ENCODE results near the gene IDS. TPM values are rescaled to one million over a fixed set of nuclear protein-coding genes. Genes with fewer than 3 reads are reported as not detected.
"Not testable (repeated sequence)": the region's sequence is repeated elsewhere in the genome, so short reads cannot be mapped to it uniquely, and the experiment has no call there.

IDS gene
- polyA plus RNA-seq, 1 donor: 27.2 TPM

DNA sequence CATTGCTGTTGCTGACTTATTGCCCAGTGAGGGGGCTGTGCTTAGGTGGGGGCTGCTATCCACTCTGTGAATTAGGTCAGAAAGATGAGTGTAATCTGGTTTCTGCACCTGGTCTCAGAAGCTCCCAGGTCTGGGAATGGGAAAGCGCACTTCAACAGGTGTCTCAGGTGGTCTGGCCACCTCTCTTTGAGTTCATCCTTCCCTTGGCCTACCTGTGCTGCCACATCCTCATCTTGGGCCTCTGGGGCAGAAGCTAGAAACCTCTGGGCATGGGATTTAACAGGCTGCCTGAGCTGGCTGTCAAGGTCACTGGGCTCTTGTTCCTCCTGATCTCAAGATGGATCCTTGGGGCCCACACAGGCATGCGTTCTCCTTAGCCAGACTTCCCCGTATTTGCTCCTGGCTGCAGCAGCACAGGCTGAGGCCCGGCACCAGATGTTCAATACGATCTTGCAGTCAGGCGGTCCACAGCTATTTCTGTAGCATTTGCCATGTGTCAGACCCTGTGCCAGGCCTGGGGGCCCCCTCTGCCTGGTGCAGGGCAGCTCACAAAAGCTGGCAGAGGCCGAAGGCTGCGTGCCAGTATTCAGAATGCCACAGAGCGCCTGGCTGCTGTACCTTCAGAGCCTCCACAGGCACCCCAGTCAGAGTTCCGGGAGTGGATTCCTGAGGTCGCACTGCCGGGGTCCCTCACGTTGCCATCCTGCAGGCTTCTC, 21.4 kb upstream of the IDS start:
- DNase-seq (ENCODE audit: low read depth): not testable (repeated sequence)

DNA sequence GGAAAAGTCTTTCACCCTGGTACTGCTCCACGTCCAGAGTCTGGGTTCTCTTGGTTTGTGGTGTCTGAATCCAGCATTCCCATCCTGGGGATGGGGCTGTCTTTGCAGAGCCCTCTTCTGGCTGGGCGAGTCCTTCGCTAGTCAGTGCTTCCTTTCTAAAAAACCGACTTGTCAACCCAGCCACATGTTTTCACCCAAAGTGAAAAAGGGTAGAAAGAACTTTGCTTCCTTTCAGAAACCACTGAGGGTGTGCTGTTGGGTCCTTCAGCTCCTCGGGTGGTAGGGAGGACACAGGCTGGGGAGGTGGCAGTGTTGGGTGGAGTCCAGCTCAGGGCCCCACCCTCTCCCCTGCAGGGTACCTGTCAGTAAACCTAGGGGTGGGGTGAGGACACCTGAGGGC, 20.8 kb upstream of the IDS start:
- DNase-seq (ENCODE audit: low read depth): not testable (repeated sequence)

GRCh38 chrX:149525389-149525788, 20.3 kb upstream of the IDS start:
- DNase-seq (ENCODE audit: low read depth): not testable (repeated sequence)

GRCh38 chrX:149522916-149523315, 17.8 kb upstream of the IDS start:
- no peak for DNase-seq (ENCODE audit: low read depth)

GRCh38 chrX:149521438-149521837, 16.3 kb upstream of the IDS start:
- DNase-seq (ENCODE audit: low read depth): no peak

DNA sequence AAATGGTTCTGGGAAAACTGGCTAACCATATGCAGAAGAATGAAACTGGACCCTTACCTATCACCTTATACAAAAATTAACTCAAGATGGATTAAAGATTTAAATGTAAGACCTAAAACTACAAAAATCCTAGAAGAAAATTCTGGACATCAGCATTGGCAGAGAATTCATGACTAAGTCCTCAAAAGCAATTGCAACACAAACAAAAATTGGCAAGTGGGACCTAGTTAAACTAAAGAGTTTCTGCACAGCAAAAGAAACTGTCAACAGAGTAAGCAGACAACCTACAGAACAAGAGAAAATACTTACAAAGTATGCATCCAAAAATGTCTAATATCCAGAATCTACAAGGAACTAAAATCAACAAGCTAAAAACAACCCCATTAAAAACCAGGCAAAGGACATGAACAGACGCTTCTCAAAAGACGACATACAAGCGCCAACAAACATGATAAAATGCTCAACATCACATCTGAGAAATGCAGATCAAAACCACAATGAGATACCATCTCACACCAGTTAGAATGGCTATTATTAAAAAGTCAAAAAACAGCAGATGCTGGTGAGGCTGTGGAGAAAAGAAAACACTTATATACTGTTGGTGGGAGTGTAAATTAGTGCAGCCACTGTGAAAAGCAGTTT, 15.7 kb upstream of the IDS start:
- not testable (repeated sequence) for DNase-seq (ENCODE audit: low read depth)

GRCh38 chrX:149518236-149518635, 13.1 kb upstream of the IDS start:
- DNase-seq (ENCODE audit: low read depth): no peak

DNA sequence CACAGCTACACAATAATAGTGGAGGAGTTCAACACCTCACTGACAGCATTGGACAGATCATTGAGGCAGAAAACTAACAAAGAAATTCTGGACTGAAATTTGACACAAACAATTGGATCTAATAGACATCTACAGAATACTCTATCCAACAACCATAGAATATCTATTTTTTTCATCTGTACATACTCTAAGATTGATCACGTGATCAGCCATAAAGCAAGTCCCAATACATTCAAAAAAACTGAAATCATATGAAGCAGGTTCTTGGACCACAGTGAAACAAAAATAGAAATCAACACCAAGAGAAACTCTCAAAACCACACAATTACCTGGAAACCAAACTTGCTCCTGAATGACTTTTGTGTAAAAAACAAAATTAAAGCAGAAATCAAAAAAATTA, 12.2 kb upstream of the IDS start:
- no peak for DNase-seq (ENCODE audit: low read depth)

GRCh38 chrX:149516604-149517003, 11.5 kb upstream of the IDS start:
- DNase-seq (ENCODE audit: low read depth): no peak

GRCh38 chrX:149515954-149516602, 11.0 kb upstream of the IDS start:
- no peak for DNase-seq (ENCODE audit: low read depth)

DNA sequence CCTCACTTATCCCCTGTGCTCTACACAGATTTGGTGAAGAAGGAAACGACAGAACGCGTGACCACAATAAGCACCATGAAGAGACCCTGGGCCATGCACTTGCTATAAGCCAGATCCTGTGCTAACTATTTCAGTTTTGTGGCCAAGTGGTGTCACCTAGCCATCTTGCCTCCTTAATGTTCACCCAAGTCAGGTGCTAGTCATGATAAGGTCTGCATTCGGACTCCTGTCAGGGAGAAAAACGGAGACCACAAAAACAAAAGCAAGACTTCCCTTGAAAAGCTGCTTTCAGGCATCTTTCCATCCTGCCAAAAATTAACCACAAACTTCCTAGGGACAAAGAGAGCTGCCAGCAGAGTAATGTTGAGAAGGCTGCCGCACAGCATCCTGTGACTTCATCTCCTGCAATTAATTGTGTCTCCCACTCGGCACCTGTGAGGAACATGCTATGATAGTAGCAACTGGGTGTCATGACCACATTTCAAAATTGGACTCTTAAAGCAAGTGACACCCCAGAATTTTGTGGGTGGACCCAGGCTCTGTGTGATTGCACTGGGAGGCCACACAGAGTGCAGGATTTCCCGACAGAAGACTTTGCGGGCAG, 8.8 kb upstream of the IDS start:
- DNase-seq (ENCODE audit: low read depth): no peak

- no peak for DNase-seq (ENCODE audit: low read depth)
Observed at GRCh38 chrX:149512225-149512885, 7.2 kb upstream of the IDS start.

DNA sequence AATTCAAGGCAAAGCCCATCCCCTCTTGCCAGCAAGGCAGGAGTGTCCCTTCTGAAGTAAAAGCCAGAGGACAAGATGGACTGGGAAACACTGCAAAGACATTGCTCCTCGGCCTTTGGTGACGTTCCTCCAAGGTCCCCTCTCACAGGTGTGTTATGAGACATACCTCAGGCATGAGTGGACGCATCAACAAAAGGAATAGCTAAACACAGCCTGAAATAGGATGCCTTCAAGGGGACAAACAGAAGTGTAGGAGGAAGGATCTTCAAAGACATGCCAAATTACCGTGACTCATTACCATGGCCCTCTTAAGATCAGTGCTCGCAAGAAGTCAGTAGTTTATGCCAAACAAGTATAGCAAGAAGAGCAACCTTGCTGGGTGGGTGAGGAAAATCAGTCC, 6.0 kb upstream of the IDS start:
- no peak for DNase-seq (ENCODE audit: low read depth)

- no peak for DNase-seq (ENCODE audit: low read depth)
Observed at GRCh38 chrX:149510386-149510785, 5.3 kb upstream of the IDS start.

DNA sequence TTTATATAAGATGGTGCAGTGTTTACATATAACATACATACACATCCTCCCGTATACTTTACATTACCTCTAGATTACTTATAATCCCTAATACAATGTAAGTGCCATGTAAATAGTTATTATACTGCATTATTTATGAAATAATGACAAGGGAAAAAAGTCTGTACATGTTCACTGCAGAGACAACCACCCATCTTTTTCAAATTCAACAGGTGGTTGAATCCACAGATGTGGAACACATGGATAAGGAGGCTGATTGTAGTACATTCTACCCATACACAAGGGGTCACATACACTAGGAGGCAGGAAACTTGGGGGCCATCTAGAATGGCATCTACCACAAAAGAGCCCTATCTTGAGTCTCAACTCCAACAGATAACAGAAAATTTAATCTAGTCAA, 3.4 kb upstream of the IDS start:
- no peak for DNase-seq (ENCODE audit: low read depth)

GRCh38 chrX:149506349-149506748, 1.2 kb upstream of the IDS start:
- no peak for DNase-seq (ENCODE audit: low read depth)

DNA sequence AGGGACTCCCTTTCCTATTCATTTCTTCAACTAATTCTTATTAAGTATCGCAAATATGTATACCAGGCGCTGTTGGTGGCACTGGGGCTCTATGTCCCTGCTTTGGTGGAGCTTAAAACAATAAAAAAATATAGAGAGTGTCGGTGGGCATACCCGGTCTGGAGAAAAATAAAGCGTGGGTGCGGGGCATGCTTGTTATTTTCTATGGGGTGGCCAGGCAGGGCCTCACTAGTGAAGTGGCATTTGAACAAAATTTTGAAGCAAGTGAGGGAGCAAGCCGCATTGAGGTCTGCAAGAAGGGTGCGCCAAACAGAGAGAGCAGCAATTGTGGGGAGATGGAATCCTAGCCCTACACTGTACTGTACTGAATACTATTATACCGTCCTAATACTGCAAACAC, 565 bp upstream of the IDS start:
- DNase-seq (ENCODE audit: low read depth): no peak

- no peak for DNase-seq (ENCODE audit: low read depth)
Observed at GRCh38 chrX:149504226-149504914, 736 bp downstream of the IDS start.

GRCh38 chrX:149503446-149503845, 1.7 kb downstream of the IDS start:
- not testable (repeated sequence) for DNase-seq (ENCODE audit: low read depth)

DNA sequence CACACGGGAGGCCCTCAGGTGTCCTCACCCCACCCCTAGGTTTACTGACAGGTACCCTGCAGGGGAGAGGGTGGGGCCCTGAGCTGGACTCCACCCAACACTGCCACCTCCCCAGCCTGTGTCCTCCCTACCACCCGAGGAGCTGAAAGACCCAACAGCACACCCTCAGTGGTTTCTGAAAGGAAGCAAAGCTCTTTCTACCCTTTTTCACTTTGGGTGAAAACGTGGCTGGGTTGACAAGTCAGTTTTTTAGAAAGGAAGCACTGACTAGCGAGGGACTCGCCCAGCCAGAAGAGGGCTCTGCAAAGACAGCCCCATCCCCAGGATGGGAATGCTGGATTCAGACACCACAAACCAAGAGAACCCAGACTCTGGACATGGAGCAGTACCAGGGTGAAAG, 2.2 kb downstream of the IDS start:
- not testable (repeated sequence) for DNase-seq (ENCODE audit: low read depth)

DNA sequence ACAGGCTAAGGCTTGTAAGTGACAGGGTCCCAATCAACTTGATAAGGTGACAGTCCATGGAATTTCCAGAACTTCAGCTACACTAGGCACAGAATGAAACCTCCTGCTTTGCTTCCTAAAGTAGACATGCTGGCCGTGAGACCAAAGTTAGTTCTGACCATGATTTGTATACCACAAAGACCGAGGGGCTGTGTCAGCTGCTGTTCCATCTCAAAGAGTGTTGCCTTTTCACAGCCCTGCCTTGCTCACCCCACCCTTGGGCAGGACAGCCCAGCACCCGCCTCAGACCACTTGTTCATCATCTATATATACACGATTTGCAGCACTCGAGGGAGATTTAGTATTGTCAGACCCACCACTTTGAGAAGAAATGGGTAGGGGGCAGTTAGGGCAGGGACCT, 5.3 kb downstream of the IDS start:
- DNase-seq (ENCODE audit: low read depth): no peak

DNA sequence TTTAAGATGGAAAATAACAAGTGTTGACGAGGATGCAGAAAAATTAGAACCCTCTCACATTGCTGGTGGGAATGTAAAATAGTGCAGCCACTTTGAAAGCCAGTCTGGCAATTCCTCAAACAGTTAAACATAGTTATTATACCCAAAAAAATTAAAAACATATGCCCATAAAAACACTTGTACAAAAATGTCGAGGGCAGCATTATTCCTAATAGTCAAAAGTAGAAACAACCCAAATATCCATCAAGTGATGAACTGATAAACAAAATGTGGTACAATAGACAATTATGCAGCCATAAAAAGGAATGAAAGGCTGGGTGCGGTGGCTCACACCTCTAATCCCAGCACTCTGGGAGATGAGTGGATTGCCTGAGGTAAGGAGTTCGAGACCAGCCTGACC, 6.3 kb downstream of the IDS start:
- DNase-seq (ENCODE audit: low read depth): no peak

All from forelimb muscle (tissue), 1 donor.